SIG-M5 treated with dmso at 0.1 percent for 504 hours (cell line): ENCODE measurements around the gene BFSP1.

Experiments
- DNase-seq: peaks from one replicate; lab custom pipeline; 2025; ENCODE audit not compliant: unreplicated experiment; lab: John Stamatoyannopoulos, UW

The BFSP1 gene

GRCh38 chr20:17500826-17501225, 30.4 kb downstream of the BFSP1 start:
- no peak for DNase-seq

- no peak for DNase-seq
Measured at GRCh38 chr20:17500271-17500670, 30.9 kb downstream of the BFSP1 start.

- no peak for DNase-seq
Measured at GRCh38 chr20:17499041-17499440, 32.1 kb downstream of the BFSP1 start.

- DNase-seq: no peak
Measured at GRCh38 chr20:17498641-17499040, 32.5 kb downstream of the BFSP1 start.

DNA sequence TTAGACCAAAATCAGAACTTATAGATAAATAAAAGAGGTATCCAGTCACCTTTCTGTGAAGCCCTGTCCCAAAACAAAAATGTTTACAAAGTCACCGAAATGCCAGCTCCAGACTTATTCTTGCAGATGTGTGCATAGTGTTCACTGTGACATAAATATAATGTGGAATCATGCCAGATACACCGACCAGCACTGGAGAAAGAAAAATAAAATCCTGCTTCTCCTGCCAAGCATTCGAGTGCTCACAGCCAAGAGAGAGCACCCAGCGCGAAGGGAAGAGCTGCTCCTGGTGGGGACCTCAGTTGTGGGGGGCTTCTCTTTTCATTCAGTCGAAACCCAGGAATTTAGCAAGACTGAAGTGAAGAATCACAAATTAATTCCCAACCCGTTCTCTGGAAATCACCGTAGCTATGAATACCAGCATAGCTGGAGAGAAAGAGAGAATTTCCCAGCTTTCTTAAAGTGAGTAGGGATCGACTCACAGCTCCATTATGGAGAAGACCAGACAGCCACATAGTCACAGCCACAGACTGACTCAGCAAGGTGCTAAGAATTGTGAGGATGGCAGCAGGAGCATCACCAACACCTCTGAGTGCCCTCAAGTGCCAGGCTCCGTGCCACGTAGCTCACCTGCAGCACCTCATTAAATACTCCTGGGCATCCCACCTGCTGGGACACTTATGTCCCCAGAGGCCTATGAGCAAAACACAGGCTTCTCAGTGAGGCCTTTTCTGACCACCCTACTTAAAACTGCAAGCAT, 33.2 kb downstream of the BFSP1 start:
- no peak for DNase-seq

GRCh38 chr20:17495826-17496225, 35.4 kb downstream of the BFSP1 start:
- DNase-seq: no peak

GRCh38 chr20:17494201-17494600, 37.0 kb downstream of the BFSP1 start:
- no peak for DNase-seq

- no peak for DNase-seq
Measured at GRCh38 chr20:17493173-17493572, 38.0 kb downstream of the BFSP1 start.

GRCh38 chr20:17491488-17491887, 39.7 kb downstream of the BFSP1 start:
- no peak for DNase-seq

DNA sequence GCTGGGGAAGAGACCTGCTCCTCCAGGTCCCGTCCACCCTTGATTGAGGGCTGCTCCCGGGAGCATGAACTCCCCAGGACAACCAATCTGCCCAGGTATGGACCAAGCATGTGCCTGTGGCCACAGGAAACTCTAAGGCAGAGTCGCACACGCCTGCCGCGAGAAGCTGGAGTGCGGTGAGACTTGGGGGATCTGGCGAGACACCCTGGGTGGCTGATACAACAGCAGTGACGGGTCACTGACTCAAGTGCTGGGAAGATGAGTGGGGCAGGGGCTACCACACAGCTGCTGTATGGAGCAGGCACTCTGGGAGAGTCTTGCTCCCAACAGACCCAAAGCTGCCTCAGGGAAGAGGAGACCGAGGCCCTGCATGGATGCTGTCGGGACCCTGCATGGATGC, 40.1 kb downstream of the BFSP1 start:
- no peak for DNase-seq

DNA sequence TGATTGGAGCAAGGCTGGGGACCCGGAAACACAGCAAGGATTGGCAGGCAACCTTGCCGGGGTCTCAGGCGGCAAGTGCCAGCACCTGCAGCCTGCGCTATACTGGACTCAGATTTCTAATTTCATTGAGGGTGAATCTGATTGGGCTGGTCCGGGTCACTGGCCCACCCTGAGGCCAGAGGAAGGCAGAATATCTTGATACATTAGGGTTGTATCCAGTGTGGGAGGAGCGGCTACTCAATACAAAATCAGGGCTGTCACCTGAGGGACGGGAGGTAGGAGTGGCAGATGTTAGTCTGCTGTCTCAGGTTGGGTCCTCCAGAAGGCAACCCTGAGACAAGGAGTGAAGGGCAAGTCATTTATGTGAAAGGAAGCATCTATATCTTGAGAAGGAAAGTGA, 40.7 kb downstream of the BFSP1 start:
- DNase-seq: no peak

DNA sequence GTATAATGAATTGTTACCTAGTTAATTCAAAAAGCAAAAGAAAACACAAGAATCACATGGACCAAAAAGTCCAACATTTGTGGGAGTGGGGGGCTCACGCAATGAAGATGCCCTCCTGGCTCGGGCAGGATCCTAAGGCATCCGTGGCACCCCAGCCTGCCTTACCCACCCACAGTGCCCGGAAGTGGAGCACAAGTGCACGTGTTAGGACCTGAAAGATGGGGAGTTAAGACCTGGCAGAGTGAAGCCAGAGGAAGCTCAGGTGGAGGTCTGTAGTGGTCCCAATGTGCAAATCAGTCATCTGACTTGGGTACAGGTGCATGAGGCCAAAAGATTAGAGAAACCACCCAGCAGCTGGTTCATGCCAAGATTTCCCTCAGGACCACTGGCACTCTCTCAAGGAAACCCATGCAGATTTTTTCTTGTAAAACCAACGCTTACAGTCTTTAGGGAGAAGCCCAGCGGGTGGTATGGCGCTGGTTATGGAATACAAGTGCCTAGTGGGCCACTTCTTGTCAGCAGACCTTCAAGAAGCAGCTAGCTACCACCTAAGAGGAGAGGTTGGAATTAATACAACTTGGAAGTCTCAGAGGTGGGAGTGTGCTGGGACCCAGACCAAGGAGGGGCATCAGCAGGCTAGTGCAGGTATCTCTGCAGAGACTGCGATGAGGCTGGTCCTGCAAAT, 42.1 kb downstream of the BFSP1 start:
- no peak for DNase-seq

DNA sequence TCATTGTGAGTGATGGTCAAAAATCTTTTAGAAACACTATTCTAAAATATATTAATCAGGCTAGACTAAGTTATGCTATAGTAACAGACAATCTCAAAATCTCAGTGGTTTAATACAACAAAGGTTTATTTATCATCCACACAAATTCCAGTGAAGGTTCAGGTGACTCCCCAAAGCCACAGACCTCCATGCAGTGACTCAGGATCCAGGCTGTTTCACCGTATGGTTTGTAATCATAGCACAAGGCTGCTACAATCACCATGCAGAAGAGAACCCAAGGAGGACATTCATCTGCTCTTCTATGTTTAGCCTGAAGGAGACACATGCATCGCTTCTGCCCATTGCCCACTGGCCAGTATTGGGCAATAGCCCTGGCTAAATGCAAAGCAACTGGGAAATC, 46.2 kb downstream of the BFSP1 start:
- no peak for DNase-seq

GRCh38 chr20:17482536-17482935, 48.6 kb downstream of the BFSP1 start:
- DNase-seq: no peak

DNA sequence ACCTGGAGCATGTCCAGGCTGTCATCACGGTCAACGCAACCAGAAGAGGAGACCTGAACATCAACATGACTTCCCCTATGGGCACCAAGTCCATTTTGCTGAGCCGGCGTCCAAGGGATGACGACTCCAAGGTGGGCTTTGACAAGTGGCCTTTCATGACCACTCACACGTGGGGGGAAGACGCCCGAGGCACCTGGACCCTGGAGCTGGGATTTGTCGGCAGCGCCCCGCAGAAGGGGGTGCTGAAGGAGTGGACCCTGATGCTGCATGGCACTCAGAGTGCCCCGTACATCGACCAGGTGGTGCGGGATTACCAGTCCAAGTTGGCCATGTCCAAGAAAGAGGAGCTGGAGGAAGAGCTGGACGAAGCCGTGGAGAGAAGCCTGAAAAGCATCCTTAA, 49.5 kb downstream of the BFSP1 start:
- DNase-seq: no peak

DNA sequence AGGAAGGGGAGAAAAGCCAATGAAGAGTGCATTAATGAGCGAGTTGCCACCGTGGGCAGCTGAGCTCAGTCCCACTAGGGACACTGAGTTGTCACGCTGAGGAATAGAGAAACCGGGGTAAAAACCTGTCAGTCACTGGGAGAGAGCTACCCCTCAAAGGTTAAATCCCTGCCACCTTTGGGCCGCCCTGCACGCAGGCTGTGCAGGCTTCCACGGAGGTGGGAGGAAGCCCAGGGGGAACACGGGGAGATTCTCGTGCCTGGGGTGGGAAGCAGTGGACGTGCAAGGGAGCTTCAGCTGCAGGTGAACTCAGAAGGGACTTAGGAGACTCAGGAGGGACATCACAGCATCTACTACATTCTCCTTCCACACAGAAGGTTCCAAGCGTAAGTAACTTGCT, 50.5 kb downstream of the BFSP1 start:
- DNase-seq: no peak

DNA sequence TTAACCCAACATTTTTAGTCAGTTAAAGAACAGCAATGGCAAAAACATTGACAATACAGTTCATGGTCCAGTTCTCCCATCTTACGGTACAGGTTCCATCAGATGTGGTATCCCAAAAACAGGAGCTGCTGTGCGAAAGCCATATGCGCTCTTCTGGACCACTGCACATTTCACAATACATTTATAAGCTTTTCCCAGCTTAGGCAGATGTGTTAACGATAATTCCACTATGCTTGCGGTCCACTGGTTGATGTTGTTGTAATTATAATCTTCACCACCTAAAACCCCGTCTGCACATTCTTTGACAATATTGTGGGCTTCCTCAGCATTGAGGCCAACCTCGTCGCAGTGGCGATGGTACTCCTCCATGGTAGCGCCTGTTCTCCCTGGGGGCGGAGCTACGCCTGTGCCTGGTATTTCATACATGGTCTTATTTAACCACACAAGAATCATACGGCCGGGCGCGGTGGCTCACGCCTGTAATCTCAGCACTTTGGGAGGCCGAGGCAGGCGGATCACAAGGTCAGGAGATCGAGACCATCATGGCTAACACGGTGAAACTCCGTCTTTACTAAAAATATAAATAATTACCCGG, 52.0 kb downstream of the BFSP1 start:
- DNase-seq: no peak

DNA sequence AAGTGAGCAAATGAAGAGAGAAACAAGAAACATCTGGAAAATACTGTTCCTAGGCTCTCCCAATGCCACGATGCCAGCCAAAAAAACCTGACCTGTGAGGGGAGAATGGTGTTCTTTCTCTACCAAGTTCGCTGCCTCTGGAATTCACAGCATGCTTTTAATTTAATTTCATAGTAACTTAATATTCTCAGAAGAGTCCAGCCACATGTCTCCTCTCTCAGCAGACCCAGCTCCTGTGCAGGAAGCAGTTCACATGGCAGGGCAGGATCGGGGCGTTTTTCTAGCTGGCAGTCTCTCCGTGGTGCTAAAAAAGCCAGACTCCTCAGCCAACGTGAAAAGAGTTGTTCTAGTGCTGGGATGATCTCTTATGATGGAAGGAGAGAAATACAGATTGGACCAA, 57.5 kb downstream of the BFSP1 start:
- DNase-seq: no peak

DNA sequence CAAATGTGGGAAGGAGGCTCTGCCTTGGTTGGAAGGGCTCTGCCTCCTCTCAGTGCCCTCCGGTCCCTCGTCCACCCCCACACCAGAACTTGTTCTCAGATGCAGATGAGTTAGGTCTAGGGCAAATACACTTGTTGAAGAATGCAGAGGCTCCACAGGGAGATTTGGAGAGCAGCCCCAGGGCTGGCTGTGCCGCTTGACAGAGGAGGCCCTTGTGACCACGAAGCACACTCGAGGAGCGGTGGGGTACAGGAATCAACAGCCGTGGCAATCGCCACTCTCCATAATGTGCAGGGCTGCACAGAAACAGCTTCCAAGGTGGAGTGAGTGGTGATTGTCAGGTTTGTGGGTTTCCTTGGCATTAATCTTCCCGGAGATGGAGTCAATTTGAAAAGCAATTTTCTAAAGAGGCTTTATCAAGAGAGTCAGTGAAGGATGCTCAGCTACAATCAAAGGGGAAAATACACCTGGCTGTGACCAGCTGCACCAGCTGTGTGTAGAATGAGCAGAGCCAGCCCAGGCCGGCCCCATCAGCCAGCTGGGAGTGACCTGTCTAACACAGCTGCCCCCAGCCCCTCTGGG, 59.5 kb downstream of the BFSP1 start:
- no peak for DNase-seq

DNA sequence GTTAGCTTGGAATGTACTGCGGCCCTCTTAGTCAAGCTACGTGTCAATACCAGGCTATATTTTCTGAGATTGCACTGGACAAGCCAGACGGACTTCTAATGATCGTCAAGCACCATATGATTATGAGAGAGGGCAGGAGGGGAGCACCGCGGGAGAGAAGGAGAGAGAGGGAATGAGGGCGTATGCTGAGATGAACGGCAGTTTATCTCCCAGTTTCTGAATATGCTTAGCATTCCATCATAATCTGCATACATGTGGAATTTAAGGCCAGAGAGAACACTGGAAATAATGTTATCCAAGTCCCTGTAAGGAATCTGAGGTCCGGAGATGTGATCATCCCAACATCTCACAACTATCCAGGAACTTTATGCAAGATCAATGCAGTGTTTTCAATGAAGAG, 60.2 kb downstream of the BFSP1 start:
- DNase-seq: no peak

- DNase-seq: no peak
Measured at GRCh38 chr20:17470521-17470920, 60.7 kb downstream of the BFSP1 start.
